ENCODE measurements around the gene UBA7.

DNA sequence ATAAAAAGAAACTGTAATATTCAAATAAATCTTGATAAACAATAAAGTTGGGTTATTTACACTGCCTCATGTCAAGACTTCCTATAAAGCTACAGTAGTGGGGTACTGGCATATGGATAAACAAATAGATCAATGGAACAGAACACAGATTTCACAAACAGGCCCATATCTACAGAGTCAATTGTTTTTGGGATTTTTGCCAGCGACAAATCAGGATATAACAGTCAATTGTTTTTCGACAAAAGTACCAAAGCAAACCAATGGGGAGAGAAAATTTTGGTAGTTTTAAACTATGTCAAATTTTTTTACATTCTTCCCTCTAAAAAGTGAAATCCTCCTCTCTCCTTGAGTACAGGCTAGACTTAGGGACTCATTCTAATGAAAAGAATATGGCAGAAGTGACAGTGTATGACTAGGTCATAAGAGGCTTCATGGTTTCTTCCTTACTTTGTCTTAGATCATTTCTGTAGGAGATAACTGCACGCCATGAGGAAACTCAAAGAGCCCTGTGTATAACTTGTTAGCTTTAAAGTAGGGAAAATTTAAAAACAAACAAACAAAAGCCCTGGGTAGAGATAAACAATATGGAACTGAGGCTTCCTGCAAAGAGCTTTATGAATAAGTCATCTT is 44.4 kb downstream of the UBA7 start:
- TF ChIP-seq JUND (CRISPR knock-in tag; IDR thresholded peaks at IDR 0.05), result no peak
- no peak for TF ChIP-seq FIP1L1 (IDR thresholded peaks at IDR 0.05; ENCODE audit: borderline replicate concordance, insufficient read depth, low read depth, low read length)
- TF ChIP-seq, protein P1, sequence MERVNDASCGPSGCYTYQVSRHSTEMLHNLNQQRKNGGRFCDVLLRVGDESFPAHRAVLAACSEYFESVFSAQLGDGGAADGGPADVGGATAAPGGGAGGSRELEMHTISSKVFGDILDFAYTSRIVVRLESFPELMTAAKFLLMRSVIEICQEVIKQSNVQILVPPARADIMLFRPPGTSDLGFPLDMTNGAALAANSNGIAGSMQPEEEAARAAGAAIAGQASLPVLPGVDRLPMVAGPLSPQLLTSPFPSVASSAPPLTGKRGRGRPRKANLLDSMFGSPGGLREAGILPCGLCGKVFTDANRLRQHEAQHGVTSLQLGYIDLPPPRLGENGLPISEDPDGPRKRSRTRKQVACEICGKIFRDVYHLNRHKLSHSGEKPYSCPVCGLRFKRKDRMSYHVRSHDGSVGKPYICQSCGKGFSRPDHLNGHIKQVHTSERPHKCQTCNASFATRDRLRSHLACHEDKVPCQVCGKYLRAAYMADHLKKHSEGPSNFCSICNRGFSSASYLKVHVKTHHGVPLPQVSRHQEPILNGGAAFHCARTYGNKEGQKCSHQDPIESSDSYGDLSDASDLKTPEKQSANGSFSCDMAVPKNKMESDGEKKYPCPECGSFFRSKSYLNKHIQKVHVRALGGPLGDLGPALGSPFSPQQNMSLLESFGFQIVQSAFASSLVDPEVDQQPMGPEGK (CRISPR knock-in tag; IDR thresholded peaks at IDR 0.05), result no peak
- no peak for TF ChIP-seq ARNTL (CRISPR knock-in tag; IDR thresholded peaks at IDR 0.05)
- TF ChIP-seq SALL1 (CRISPR knock-in tag; IDR thresholded peaks at IDR 0.05), result no peak
- TF ChIP-seq NR3C1 (CRISPR knock-in tag; IDR thresholded peaks at IDR 0.05), result no peak

Measured in HepG2 (cell line).